ENCODE results near the gene SFXN5.

SFXN5 gene

GRCh38 chr2:72973566-72974435 lies 97.7 kb downstream of the SFXN5 start:
- ChIA-PET CTCF (interaction anchor here (0.5 to 3.1 kb wide), 18 partner anchors 10 to 204 kb away, joined by 3 to 16 read pairs (median 3); partner anchors contain the start of gene SPR), POLR2A (no interaction called here)
- peak; percentile 86 for DNase-seq (ENCODE audit: extremely low spot score)
- TF ChIP-seq L3MBTL2 (conservative IDR thresholded peaks at IDR 0.05): no peak
- no peak for TF ChIP-seq SUZ12 (IDR thresholded peaks at IDR 0.05)
- no peak for TF ChIP-seq FOXK2 (IDR thresholded peaks at IDR 0.05)
- TF ChIP-seq FOXM1 (IDR thresholded peaks at IDR 0.05; ENCODE audit: borderline replicate concordance): no peak
- no peak for TF ChIP-seq ZNF384 (IDR thresholded peaks at IDR 0.05)

DNA sequence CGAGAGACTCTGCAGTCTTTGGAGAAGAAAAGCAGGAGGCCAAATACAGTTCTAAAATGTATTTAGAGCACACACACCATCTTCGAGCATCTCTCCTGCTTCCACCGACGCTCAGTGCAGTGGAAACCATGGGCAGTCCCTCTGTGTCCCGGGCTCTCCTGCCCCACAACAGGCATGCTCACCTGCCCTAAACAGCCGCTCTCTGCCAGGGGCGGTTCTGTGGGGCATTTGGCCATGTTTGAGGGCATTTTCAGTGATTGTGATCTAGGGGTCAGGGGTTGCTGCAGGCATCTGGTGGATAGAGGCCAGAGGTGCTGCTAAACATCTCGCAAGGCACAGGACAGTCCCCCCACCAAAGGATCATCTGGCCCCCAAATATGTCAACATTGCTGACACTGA lies 98.4 kb downstream of the SFXN5 start:
- no peak for DNase-seq (ENCODE audit: extremely low spot score)
- POLR2A ChIA-PET: no interaction called here
- CTCF ChIA-PET: interaction anchor here (0.6 to 3.1 kb wide), 9 partner anchors 13 to 92 kb away, joined by 3 to 16 read pairs (median 4); partner anchors contain the start of gene SPR
- no peak for TF ChIP-seq LEF1 (IDR thresholded peaks at IDR 0.05; ENCODE audit: borderline replicate concordance)
- no peak for TF ChIP-seq SP1 (IDR thresholded peaks at IDR 0.05)
- TF ChIP-seq NFRKB (IDR thresholded peaks at IDR 0.05): no peak

GRCh38 chr2:72972352-72973136 lies 99.0 kb downstream of the SFXN5 start:
- no peak for DNase-seq (ENCODE audit: extremely low spot score)
- TF ChIP-seq NFRKB (IDR thresholded peaks at IDR 0.05) (no peak), BHLHE40 (IDR thresholded peaks at IDR 0.05; ENCODE audit: borderline replicate concordance) (no peak), SP1 (IDR thresholded peaks at IDR 0.05) (no peak), ZNF384 (IDR thresholded peaks at IDR 0.05) (no peak), LEF1 (IDR thresholded peaks at IDR 0.05; ENCODE audit: borderline replicate concordance) (no peak), ELF4 (IDR thresholded peaks at IDR 0.05) (no peak), SUZ12 (IDR thresholded peaks at IDR 0.05) (no peak), TARDBP (IDR thresholded peaks at IDR 0.05) (no peak), L3MBTL2 (conservative IDR thresholded peaks at IDR 0.05) (no peak), CTBP1 (IDR thresholded peaks at IDR 0.05; ENCODE audit: borderline replicate concordance) (no peak), ARNT (IDR thresholded peaks at IDR 0.05) (no peak), FOXA1 (IDR thresholded peaks at IDR 0.05) (no peak), FOXM1 (IDR thresholded peaks at IDR 0.05; ENCODE audit: borderline replicate concordance) (no peak), HDGF (IDR thresholded peaks at IDR 0.05; ENCODE audit: borderline replicate concordance) (no peak), FOXK2 (IDR thresholded peaks at IDR 0.05) (no peak)
- TF ChIP-seq, protein P1, sequence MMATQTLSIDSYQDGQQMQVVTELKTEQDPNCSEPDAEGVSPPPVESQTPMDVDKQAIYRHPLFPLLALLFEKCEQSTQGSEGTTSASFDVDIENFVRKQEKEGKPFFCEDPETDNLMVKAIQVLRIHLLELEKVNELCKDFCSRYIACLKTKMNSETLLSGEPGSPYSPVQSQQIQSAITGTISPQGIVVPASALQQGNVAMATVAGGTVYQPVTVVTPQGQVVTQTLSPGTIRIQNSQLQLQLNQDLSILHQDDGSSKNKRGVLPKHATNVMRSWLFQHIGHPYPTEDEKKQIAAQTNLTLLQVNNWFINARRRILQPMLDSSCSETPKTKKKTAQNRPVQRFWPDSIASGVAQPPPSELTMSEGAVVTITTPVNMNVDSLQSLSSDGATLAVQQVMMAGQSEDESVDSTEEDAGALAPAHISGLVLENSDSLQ (IDR thresholded peaks at IDR 0.05): no peak
- POLR2A ChIA-PET: no interaction called here
- CTCF ChIA-PET: interaction anchor here (1.2 to 1.7 kb wide), 2 partner anchors 12 to 77 kb away, joined by 3 to 7 read pairs; no protein-coding TSS in a partner anchor

- POLR2A ChIA-PET: no interaction called here
- TF ChIP-seq NFRKB (IDR thresholded peaks at IDR 0.05) (no peak), L3MBTL2 (conservative IDR thresholded peaks at IDR 0.05) (no peak), ZNF384 (IDR thresholded peaks at IDR 0.05) (no peak), HDGF (IDR thresholded peaks at IDR 0.05; ENCODE audit: borderline replicate concordance) (no peak), FOXK2 (IDR thresholded peaks at IDR 0.05) (no peak), FOXA1 (IDR thresholded peaks at IDR 0.05) (no peak), FOXM1 (IDR thresholded peaks at IDR 0.05; ENCODE audit: borderline replicate concordance) (no peak), CTBP1 (IDR thresholded peaks at IDR 0.05; ENCODE audit: borderline replicate concordance) (no peak), LEF1 (IDR thresholded peaks at IDR 0.05; ENCODE audit: borderline replicate concordance) (no peak), ARNT (IDR thresholded peaks at IDR 0.05) (no peak), BHLHE40 (IDR thresholded peaks at IDR 0.05; ENCODE audit: borderline replicate concordance) (no peak), SP1 (IDR thresholded peaks at IDR 0.05) (no peak), TARDBP (IDR thresholded peaks at IDR 0.05) (no peak), ELF4 (IDR thresholded peaks at IDR 0.05) (no peak), SUZ12 (IDR thresholded peaks at IDR 0.05) (no peak)
- CTCF ChIA-PET: interaction anchor here (1.1 kb wide), 1 partner anchor 77 kb away, joined by 3 read pairs; no protein-coding TSS in a partner anchor
- no peak for DNase-seq (ENCODE audit: extremely low spot score)
These were observed 100.5 kb downstream of the SFXN5 start for GRCh38 chr2:72971036-72971435.

DNA sequence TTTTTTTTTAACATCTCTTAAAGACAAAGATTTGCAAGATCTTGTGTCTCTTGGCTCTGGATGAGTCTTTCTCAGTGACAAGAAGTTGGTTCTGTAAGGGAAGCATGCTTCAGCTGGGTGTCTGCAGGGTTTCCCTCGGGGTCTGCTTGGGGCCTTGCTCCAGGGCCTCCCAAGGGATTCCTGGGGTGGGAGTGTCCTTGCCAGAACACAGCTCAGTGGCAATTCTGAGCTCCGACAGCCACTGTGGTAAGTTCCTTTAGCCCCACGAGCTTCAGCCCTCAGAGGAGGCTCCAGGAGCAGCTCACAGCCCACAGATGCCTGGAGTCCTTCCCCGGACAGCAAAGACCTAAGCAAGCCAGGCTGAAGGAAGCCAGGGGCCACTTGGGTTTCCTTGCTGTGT lies 101.8 kb downstream of the SFXN5 start:
- TF ChIP-seq FOXM1 (IDR thresholded peaks at IDR 0.05; ENCODE audit: borderline replicate concordance) (no peak), NFRKB (IDR thresholded peaks at IDR 0.05) (no peak), SUZ12 (IDR thresholded peaks at IDR 0.05) (no peak), FOXA1 (IDR thresholded peaks at IDR 0.05) (no peak), TARDBP (IDR thresholded peaks at IDR 0.05) (no peak), BHLHE40 (IDR thresholded peaks at IDR 0.05; ENCODE audit: borderline replicate concordance) (no peak), HDGF (IDR thresholded peaks at IDR 0.05; ENCODE audit: borderline replicate concordance) (no peak), L3MBTL2 (conservative IDR thresholded peaks at IDR 0.05) (no peak), SP1 (IDR thresholded peaks at IDR 0.05) (no peak)
- TF ChIP-seq, protein P1 (IDR thresholded peaks at IDR 0.05): no peak
- DNase-seq (ENCODE audit: extremely low spot score): no peak
- ChIA-PET POLR2A (no interaction called here), CTCF (interaction anchor here (1.7 kb wide), 1 partner anchor 77 kb away, joined by 8 read pairs; no protein-coding TSS in a partner anchor)

DNA sequence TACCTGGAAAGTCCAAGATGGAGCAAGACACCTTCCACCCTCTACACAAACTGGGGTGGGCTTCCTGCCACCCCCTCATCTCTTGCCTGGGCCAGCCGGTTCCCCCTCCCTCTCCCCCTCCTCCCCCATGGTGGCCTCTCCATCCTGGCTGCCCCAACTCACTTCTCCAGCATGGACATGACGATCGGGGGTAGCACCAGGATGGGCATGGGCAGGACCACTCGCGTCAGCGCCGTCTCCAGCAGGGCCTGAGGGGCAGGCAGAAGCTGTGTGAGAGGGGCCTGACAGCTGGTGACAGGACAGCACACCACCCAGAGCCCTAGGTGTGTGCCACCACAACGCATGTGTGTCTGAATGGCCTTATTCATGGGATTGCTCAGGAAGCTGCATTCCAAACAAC lies 103.2 kb downstream of the SFXN5 start:
- ChIA-PET CTCF (no interaction called here), POLR2A (no interaction called here)

More for the DNA sequence above, 103.2 kb downstream of the SFXN5 start:
- TF ChIP-seq BHLHE40 (IDR thresholded peaks at IDR 0.05; ENCODE audit: borderline replicate concordance) (no peak), TARDBP (IDR thresholded peaks at IDR 0.05) (no peak), FOXM1 (IDR thresholded peaks at IDR 0.05; ENCODE audit: borderline replicate concordance) (no peak), SUZ12 (IDR thresholded peaks at IDR 0.05) (no peak)
- TF ChIP-seq, protein P1 (IDR thresholded peaks at IDR 0.05): no peak
- DNase-seq (ENCODE audit: extremely low spot score): no peak
